Ishikawa (cell line): Measurements from ENCODE around the gene TBL1Y.

Experiments
- CEBPB ChIP-seq: IDR thresholded peaks from 2 replicates; pipeline ENCODE4 v1.6.1; 2012
- CREB1 ChIP-seq: IDR thresholded peaks from 2 replicates; pipeline ENCODE4 v1.6.1; 2012; ENCODE audit warnings: low read depth
- EGR1 ChIP-seq: IDR thresholded peaks from 2 replicates; pipeline ENCODE4 v1.6.1; 2012
- EP300 ChIP-seq: IDR thresholded peaks from 2 replicates; pipeline ENCODE4 v1.6.1; 2012; ENCODE audit warnings: borderline replicate concordance
- FOXM1 ChIP-seq: IDR thresholded peaks from 2 replicates; pipeline ENCODE4 v1.6.1; 2012; ENCODE audit warnings: low read depth, borderline replicate concordance
- NFIC ChIP-seq: IDR thresholded peaks from 2 replicates; pipeline ENCODE4 v1.6.1; 2012
- RAD21 ChIP-seq: IDR thresholded peaks from 2 replicates; pipeline ENCODE4 v1.6.1; 2012; ENCODE audit warnings: low read depth
- REST ChIP-seq: IDR thresholded peaks from 2 replicates; pipeline ENCODE4 v1.6.1; 2012; ENCODE audit warnings: low read depth, mild to moderate bottlenecking
- TAF1 ChIP-seq: IDR thresholded peaks from 2 replicates; pipeline ENCODE4 v1.6.1; 2012; ENCODE audit warnings: low read depth, mild to moderate bottlenecking
- TCF12 ChIP-seq: IDR thresholded peaks from 2 replicates; pipeline ENCODE4 v1.6.1; 2012; ENCODE audit warnings: low read depth
- TEAD4 ChIP-seq: IDR thresholded peaks from 2 replicates; pipeline ENCODE4 v1.6.1; 2012
- USF1 ChIP-seq: IDR thresholded peaks from 2 replicates; pipeline ENCODE4 v1.6.1; 2012
- YY1 ChIP-seq: IDR thresholded peaks from 2 replicates; pipeline ENCODE4 v1.6.1; 2012; ENCODE audit warnings: low read depth
- ZBTB7A ChIP-seq: IDR thresholded peaks from 2 replicates; pipeline ENCODE4 v1.6.1; 2012; ENCODE audit warnings: low read depth
- TF ChIP-seq, protein P1 (sequence below): IDR thresholded peaks from 2 replicates; pipeline ENCODE4 v1.6.1; 2012

The TBL1Y gene

GRCh38 chrY:7041983-7042382, 131.5 kb downstream of the TBL1Y start:
- no peak for TF ChIP-seq TCF12

DNA sequence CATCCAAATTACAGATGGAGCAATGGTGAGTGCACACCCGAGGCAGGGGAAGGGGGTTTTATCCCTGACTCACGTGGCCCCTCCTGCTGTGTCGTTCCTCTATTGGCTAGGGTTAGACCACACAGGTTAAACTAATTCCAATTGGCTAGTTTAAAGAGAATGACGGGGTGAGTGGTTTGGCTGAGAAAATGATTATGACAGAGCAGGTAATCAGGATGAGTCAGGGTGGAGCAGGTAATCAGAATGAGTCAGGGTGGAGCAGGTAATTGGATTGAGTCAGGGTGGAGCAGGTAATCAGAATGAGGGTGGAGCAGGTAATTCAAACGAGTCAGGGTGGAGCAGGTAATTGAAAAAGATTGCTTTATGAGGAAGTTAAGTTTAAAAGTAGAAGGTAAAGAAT, 146.4 kb downstream of the TBL1Y start:
- TF ChIP-seq CREB1 (no peak), FOXM1 (no peak), TAF1 (no peak), CEBPB (no peak), RAD21 (no peak), YY1 (no peak), EP300 (no peak), TEAD4 (no peak), NFIC (no peak), REST (no peak), EGR1 (no peak), TCF12 (no peak), ZBTB7A (no peak), USF1 (no peak)
- TF ChIP-seq, protein P1, sequence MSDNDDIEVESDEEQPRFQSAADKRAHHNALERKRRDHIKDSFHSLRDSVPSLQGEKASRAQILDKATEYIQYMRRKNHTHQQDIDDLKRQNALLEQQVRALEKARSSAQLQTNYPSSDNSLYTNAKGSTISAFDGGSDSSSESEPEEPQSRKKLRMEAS = no peak

DNA sequence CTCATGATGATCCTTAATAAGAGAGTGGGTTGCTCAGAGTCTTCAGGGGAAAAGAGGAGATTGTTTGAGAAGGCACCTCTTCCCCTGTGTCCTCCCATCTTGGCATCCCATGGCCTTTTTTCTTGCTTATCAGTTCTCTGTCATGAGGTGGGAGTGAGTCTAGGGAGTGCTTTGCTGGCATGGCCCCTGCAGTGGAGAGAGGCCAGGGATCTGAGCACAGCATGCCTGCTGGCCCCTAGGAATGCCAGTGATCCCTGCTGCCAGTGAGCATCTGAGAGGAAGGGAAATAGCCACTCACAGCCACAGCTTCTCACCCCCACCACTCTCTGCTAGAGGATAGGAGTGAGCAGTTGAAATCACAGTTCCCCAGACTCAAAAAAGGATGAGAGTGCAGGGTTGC, 168.2 kb downstream of the TBL1Y start:
- TF ChIP-seq NFIC = no peak
- TF ChIP-seq TAF1 = no peak
- TF ChIP-seq CREB1 = no peak
- no peak for TF ChIP-seq TCF12
- TF ChIP-seq TEAD4 = no peak
- TF ChIP-seq RAD21 = no peak
- TF ChIP-seq EP300 = no peak
- TF ChIP-seq ZBTB7A = no peak
- TF ChIP-seq YY1 = no peak
- TF ChIP-seq FOXM1 = no peak
- TF ChIP-seq, protein P1 = no peak
- no peak for TF ChIP-seq REST
- TF ChIP-seq USF1 = no peak
- no peak for TF ChIP-seq CEBPB

GRCh38 chrY:7085606-7086005, 175.1 kb downstream of the TBL1Y start:
- TF ChIP-seq CEBPB (no peak), REST (no peak), TEAD4 (no peak), USF1 (no peak), TCF12 (no peak), YY1 (no peak), ZBTB7A (no peak), FOXM1 (no peak), NFIC (no peak), RAD21 (no peak), CREB1 (no peak)
- TF ChIP-seq, protein P1 = no peak

- no peak for TF ChIP-seq RAD21
- no peak for TF ChIP-seq EP300
- TF ChIP-seq ZBTB7A = no peak
- no peak for TF ChIP-seq TCF12
- no peak for TF ChIP-seq CREB1
- TF ChIP-seq, protein P1 = no peak
- TF ChIP-seq USF1 = no peak
- TF ChIP-seq CEBPB = no peak
- TF ChIP-seq FOXM1 = no peak
- no peak for TF ChIP-seq EGR1
- no peak for TF ChIP-seq TEAD4
- TF ChIP-seq REST = no peak
- no peak for TF ChIP-seq NFIC
- TF ChIP-seq TAF1 = no peak
- no peak for TF ChIP-seq YY1
Measured at GRCh38 chrY:7092836-7093235, 182.3 kb downstream of the TBL1Y start.
